Myocyte (in vitro differentiated cells): ENCODE results near the gene PEA15. TPM values are rescaled to one million over a fixed set of nuclear protein-coding genes. Genes with fewer than 3 reads are reported as not detected.

Experiments used
- DNase-seq: peaks from one replicate; pipeline ENCODE4 v3.0.0-alpha.2; 2012; ENCODE audit warnings: low read depth
- total RNA-seq: library from RNA; depleted of rRNA; stranded (reverse); fragments of >200 nt; gene quantifications from 2 replicates; pipeline ENCODE4 v1.2.3, GENCODE V29; 2014

The PEA15 gene
- total RNA-seq, 1 donor from 2014 or later, result 221 TPM

DNA sequence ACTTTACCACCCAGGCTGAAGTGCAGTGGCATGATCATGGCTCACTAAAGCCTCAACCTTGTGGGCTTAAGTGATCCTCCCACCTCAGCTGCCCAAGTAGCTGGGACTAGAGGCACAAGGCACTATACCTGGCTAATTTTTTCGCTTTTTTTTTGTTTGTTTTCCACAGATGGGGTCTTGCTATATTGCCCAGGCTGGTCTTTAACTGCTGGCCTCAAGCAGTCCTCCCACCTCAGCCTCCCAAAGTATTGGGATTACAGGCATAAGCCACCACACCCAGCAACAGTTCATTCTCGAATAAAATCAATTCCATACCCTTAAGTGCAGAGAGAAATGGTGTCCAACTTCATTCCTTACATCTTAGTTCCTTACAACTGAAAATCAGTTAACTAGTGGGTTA is 32.4 kb downstream of the PEA15 start:
- DNase-seq, result no peak

DNA sequence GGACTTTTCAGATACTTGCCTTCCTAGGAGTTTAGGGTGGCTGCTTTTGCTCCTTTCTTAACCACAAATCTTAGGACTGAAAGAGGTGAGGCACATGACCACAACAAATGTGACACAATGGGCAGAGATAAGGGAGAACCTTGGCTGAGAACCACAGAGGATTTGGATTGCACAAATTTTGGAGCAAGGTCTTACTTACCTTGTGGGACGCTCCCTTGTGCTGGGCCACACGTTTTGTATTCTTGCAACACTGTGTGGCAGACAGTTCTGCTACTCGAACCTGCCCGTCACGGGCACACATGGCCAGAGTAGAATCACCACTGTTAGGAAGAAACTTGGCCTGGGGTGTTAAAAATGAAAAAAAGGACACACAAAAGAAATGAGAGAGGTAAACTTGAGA is 33.2 kb downstream of the PEA15 start:
- no peak for DNase-seq

DNA sequence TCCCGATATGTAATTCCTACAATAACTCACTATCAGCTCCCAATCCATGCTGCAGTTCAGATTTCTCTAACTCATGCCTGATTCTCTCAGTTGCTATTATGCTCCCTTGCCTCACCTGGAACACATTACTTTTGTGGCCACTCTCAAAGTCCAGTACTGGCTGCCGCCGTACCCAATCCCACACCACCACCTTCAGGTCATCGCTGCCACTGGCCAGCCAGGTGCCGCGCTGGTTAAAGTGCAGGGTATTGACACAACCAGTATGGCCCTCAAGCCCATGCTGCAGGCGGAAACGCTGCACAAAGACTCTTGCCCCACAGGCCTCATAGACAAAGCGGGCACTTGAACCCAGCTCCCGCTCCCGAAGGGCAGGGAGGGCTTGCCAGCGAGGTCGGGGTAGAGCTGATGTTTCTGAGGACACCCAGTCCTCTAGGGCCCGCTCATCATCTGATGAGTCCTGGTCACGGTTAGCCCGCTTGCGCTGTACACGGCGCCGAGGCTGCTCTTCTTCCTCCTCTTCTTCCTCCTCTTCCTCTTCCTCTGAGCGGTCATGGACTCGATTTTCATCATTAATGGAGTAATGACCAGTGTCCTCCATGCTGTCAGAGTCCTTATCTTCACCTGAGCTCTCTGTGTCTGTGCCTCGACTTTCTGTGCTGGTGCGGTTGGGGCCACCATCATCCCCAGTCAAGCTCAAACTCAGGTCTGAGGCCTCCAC is 34.6 kb downstream of the PEA15 start:
- no peak for DNase-seq

GRCh38 chr1:160243767-160244166 is 38.6 kb downstream of the PEA15 start:
- no peak for DNase-seq

DNA sequence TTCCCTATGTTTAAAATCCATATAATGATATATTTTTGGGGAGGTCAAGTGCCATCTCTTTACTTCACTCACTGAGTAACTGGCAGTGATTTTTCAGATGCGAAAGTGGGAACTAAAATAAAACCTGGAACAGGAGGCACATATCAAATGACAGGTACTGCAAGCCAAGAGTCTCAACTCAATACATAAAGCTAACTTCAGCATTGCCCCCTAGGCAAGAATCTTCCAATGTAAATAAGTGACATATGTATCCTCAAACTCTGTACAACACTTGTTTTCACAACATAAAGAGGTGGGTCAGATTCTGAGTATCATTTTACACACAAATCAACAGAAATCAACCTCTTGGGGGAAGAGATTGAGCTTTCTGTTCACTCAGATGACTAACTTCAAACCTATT is 39.0 kb downstream of the PEA15 start:
- no peak for DNase-seq

DNA sequence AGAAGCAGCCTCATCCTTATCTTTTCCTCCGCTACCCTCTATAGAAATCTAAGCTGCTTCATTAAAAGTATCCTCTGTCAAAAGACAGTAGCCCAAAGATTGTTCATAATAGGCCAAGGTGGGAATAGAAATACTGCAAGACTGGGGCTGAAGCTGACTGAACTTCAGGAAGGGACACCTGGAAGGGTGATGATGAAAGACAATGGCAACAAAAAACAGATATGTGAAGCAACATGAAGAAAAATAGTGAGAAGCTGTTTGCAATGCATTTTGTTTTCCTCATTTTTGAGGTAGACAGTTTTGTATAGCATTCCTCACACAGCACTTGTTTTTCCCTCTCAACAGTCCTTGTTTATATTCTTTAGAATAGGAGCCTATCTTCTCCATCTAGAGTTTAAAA is 40.2 kb downstream of the PEA15 start:
- no peak for DNase-seq

DNA sequence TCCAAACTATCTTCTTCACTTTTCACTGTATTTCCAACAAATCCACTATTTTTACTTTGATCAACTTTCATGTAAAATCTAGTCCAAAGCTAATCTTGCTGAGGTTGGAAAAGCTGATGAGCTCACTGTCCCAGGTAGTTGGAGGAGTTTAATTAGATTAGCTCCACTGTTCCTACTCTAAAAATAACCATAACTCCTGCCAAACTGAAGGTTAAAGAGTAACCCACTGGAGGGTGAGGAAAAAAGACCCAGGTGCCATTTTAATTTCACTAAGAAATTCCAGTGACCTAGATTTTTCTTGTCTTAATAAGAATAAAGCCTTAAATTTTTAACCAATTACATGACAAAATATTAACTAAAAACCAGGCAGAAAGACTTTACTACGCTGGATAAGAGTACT is 41.9 kb downstream of the PEA15 start:
- no peak for DNase-seq

DNA sequence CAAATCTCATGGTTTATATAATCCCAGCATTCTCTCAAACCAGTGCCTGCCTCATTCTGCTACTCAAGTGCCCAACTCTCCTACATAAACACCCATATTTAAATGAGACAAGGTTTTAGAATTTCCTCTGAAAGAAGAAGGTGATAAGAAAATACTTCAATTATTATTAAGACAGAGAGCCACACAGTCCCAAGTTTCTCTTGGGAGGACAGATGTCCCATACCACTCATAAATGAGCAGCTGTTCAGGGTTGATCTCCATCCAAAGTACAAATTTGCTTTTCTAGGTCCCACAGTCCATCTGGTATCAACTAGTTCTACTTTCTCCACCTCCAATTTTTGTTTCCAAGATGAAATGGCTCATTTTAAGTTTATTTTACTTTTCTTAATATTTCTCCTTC is 45.8 kb downstream of the PEA15 start:
- peak; percentile 66 for DNase-seq

- DNase-seq, result peak; percentile 82
Observed at GRCh38 chr1:160251687-160252526, 46.7 kb downstream of the PEA15 start.

- no peak for DNase-seq
Observed at GRCh38 chr1:160255781-160256300, 50.7 kb downstream of the PEA15 start.

GRCh38 chr1:160256396-160257046 is 51.3 kb downstream of the PEA15 start:
- no peak for DNase-seq

DNA sequence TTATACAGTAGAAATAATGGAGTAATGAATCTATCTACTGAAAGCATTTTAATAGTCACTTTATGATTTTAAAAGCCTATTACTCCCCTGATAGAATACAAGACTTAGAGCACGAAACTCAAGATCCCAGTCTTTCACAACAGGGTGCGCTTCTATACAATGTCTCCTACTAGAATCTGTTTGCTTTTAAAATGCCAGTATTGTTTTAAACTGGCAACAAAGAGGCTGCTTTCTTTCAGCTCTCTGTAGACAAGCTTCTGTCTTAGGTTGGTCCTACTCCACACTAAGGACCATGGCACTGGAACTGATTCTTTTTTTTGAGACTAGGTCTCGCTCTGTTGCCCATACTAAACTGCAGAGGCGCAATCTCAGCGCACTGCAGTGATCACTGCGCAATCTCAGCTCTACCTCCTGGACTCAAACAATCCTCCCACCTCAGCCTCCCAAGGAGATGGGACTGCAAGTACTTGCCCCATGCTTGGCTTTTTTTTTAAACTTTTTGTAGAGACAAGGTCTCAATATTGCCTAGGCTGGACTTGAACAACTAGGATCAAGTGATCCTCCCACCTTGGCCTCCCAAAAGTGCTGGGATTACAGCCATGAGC is 52.3 kb downstream of the PEA15 start:
- no peak for DNase-seq

DNA sequence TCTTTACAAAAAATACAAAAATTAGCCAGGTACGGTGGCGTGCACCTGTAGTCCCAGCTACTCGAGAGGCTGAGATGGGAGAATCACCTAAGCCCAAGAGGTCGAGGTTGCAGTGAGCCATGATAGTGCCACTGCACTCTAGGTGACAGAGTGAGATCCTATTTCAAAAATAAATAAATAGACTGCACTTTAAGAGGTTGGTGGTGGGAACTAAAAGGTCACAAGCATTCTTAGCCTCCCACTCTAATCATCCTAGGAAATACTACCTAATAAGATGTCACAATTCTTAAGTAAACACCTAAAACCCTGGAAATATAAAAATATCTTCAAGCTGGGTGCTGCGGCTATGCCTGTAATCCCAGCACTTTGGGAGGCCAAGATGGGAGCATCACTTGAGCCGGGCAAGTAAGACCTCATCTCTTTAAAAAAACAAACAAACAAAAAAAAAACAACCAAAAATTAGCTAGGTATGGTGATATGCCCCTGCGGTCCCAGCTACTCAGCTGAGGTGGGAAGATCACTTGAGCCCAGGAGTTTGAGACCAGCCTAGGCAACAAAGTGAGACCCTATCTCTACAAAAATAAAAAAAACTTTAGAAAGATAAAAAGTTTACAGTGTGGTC is 53.1 kb downstream of the PEA15 start:
- no peak for DNase-seq

DNA sequence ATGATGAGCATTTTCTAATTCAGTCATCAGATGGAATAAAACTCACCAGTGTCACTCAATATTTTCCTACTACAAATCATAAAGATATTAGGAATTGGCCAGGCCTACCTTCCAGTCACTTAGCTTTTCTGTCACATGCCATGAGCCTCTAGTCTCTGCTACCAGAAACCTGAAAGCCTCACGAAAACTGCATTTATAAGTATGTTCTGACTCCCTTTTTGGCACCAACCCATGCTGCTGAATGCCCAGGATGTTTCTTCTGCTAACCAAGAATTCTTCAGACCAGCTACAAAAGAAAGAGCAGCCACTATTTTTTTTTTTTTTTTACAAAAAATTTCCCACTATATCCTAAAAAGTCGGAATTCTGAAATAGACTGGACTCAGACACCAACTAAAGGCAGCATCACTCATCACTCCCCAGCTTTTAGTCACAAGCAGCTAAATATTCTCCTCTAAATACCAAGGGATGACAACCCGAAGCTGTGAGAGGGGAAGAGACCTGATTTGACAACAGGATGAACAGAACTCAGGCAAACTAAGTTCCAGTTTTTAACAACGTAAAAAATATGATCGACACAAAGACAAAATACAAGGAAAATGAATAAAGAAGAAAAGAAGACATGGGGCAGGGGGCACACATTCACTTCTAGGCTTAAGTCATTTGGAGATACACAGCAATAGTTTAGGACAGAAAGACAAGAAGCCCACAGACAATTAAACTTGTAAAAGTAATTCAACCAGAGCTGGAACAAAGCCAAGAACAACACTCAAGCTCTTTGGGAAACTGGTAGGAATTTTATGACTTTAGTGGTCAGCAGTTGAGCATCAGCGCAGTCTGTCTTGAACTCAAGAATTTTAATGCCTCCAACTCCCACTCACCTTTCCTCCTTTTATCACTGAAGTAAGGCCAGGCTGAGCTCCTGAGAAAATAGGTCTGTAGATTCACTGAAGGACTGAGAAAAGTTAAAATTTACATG is 55.5 kb downstream of the PEA15 start:
- peak; percentile 77 for DNase-seq

DNA sequence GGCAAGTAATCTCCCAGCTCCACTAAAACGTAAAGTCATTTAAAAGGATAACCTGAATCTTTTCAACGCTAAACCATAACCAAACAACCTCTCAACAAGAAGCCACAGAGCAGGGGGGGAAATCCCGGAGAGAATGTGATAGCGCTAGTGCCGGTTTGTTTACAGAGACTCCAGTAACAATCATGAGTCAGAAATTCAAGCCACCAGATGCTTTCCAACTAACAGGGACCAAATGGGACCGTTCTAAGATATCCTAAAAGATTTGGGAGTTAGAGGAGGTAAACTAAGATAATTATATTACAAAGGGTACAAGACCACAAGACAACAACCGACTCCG is 56.3 kb downstream of the PEA15 start:
- peak; percentile 82 for DNase-seq

DNA sequence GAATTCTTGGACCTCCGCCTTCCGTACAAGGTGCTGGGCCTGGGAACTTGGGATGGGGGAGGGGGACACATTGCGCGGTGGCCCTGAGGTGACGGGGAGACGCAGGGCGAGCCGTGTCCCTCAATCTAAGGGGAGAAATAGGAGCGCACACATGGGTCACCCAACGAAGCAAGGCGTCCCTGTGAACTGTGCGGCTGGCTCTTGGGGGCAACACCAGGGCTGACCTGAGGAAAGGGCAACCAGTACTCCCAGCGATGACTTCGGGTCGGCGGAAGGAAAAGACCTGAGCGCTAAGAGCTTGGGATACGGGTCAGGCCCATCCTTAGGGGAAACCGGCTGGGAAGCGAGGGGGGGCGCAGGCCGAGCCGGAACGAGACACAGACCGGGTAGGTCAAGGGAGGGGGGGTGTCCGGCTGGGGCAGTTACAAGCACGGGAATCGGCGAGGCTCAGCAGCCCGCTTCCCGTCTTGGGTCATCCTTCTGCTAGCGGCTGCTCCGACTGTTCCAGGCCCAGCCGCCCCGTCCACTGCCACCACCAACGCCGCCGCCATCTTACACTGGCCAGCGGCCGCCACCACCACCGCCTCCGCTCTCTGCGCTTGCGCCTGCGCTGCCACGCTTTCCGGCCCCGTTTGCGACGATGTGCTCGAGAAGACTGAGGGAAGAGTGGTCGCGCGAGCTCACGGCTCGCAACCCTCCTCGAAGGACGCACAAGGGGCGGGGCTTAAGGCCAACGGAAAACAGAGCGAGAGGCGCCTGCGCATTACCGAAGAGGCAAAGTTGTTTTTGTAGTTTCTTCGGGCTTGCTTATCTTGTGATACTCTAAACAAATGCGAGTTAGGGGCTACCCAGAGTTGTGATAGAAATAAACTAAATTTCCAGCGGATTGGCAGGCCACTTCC is 57.0 kb downstream of the PEA15 start, which contains the start of gene DCAF8:
TSS of gene DCAF8 (minus strand) at position 657 of the 902 bp plus-strand sequence. CDS start 18,541 bp downstream, outside the sequence.
- peak; percentile 99 for DNase-seq

GRCh38 chr1:160264795-160265307 is 59.7 kb downstream of the PEA15 start:
- DNase-seq, result no peak
